Ovary (tissue), 3 donors: ENCODE results near the gene L3MBTL2.
"Not testable (repeated sequence)": the region's sequence is repeated elsewhere in the genome, so short reads cannot be mapped to it uniquely, and the experiment has no call there.

ENCODE experiments used
- CTCF ChIP-seq, 3 donors: fragments of 450-650 bp in 2 of 3; fragments of 200-600 bp in 1 of 3; IDR thresholded peaks; one replicate each; pipeline versions ENCODE4 v1.5.1 to v1.8.0; 2016 to 2022; ENCODE audit warnings: antibody characterized with exemption in 3 of 3, mild to moderate bottlenecking in 1 of 3
- EP300 ChIP-seq: sonication (generic); formaldehyde crosslinking; IDR thresholded peaks from one replicate; pipeline ENCODE4 v1.6.1; 2017; ENCODE audit warnings: antibody characterized with exemption
- donor health status: DM: no; HTN: no; CAD: no.

DNA sequence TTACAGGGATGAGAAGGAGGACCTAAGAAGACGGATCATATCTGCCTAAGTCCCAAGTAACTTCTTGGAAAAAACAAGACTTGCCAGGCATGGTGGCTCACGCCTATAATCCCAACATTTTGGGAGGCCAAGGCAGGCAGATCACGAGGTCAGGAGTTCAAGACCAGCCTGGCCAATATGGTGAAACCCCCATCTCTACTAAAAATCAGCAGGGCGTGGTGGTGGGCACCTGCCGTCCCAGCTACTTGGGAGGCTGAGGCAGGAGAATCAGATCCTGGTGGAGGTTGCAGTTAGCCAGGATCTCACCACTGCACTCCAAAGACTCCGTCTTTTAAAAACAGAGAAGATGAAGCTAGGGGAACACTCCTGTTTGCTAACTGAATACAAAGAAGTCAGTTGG lies 24.8 kb upstream of the L3MBTL2 start:
- not testable (repeated sequence) for TF ChIP-seq EP300; CTCF (IDR thresholded peaks at IDR 0.05)
